ENCODE data around the gene TMPRSS15. TPM values are rescaled to one million over a fixed set of nuclear protein-coding genes. Genes with fewer than 3 reads are reported as not detected.

The TMPRSS15 gene
- total RNA-seq, 1 experiment from 2014 or later: not detected

DNA sequence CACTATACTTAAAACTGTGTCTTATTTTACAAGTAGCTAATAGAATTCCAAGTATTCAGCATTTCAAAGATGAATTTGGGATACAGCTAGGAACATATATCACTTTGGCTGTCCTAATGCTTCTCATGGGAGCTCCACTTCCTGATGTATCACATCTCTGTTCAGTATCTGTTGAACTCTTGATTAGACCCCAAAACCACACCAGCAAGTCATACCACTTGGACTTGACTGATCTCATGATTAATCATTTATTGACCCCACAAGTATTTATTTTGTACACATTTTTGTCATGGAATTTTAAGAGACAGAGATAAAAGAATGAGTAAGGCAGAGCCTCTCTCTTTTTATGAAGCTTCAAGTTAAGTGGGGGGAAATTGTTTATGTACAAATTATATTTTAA is 30.0 kb downstream of the TMPRSS15 start:
- ChIA-PET CTCF (interaction anchor here (1.4 kb wide), 1 partner anchor 11 kb away, joined by 4 read pairs; no protein-coding TSS in a partner anchor), POLR2A (no interaction called here)
- ATAC-seq (no peak), DNase-seq (ENCODE audit: low spot score) (no peak)
- no peaks in the 10 kb centered on the region for H3K9me3 Mint-ChIP-seq
- no peak overlapping the region for H3K4me3 Mint-ChIP-seq
- H3K27ac Mint-ChIP-seq: no peak overlapping the region
- no peaks in the 10 kb centered on the region for H3K27me3 Mint-ChIP-seq (ENCODE audit: low read depth)
- no peak for TF ChIP-seq HMGA2 (CRISPR knock-in tag; IDR thresholded peaks at IDR 0.05)
- no peak for TF ChIP-seq OVOL2 (CRISPR knock-in tag; IDR thresholded peaks at IDR 0.05; ENCODE audit: borderline replicate concordance)
- TF ChIP-seq, protein P1, sequence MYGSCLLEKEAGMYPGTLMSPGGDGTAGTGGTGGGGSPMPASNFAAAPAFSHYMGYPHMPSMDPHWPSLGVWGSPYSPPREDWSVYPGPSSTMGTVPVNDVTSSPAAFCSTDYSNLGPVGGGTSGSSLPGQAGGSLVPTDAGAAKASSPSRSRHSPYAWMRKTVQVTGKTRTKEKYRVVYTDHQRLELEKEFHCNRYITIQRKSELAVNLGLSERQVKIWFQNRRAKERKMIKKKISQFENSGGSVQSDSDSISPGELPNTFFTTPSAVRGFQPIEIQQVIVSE (CRISPR knock-in tag; IDR thresholded peaks at IDR 0.05; ENCODE audit: borderline replicate concordance): no peak
- no peaks in the 10 kb centered on the region for H3K36me3 Mint-ChIP-seq
- no peaks in the 10 kb centered on the region for H3K4me1 Mint-ChIP-seq

DNA sequence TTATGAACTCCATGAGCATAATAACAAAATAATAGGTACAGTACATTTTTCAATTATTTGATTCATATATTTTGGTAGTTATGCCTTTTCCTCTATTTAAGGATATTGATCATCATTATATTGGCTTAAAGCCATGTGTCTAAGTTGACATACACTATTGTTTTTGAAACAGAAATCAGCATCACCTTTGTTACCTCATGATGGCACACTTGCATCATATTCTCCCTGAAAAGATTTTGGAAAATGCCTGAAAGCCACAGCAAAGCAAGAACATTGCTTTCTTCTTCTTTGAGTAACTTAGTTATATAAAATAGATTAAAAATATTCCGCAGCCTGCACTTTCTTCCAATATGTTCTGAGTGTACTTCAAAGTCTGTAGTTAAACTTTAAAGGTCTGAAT is 33.3 kb downstream of the TMPRSS15 start:
- no peak overlapping the region for H3K4me3 Mint-ChIP-seq
- H3K36me3 Mint-ChIP-seq: no peaks in the 10 kb centered on the region
- no peaks in the 10 kb centered on the region for H3K27me3 Mint-ChIP-seq (ENCODE audit: low read depth)
- ChIA-PET POLR2A (no interaction called here), CTCF (interaction anchor here (0.6 to 1.6 kb wide), 2 partner anchors 72 to 1379 kb away, joined by 3 to 8 read pairs; no protein-coding TSS in a partner anchor)
- no peak for ATAC-seq
- no peak overlapping the region for H3K27ac Mint-ChIP-seq
- TF ChIP-seq SMAD4 (CRISPR knock-in tag; IDR thresholded peaks at IDR 0.05) (no peak), ZNF317 (CRISPR knock-in tag; IDR thresholded peaks at IDR 0.05; ENCODE audit: borderline replicate concordance, low read depth) (no peak), CBFB (CRISPR knock-in tag; IDR thresholded peaks at IDR 0.05; ENCODE audit: low read depth) (no peak), MYBL2 (CRISPR knock-in tag; IDR thresholded peaks at IDR 0.05) (no peak), EMX1 (CRISPR knock-in tag; IDR thresholded peaks at IDR 0.05) (no peak)
- TF ChIP-seq, protein P2, sequence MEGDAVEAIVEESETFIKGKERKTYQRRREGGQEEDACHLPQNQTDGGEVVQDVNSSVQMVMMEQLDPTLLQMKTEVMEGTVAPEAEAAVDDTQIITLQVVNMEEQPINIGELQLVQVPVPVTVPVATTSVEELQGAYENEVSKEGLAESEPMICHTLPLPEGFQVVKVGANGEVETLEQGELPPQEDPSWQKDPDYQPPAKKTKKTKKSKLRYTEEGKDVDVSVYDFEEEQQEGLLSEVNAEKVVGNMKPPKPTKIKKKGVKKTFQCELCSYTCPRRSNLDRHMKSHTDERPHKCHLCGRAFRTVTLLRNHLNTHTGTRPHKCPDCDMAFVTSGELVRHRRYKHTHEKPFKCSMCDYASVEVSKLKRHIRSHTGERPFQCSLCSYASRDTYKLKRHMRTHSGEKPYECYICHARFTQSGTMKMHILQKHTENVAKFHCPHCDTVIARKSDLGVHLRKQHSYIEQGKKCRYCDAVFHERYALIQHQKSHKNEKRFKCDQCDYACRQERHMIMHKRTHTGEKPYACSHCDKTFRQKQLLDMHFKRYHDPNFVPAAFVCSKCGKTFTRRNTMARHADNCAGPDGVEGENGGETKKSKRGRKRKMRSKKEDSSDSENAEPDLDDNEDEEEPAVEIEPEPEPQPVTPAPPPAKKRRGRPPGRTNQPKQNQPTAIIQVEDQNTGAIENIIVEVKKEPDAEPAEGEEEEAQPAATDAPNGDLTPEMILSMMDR (IDR thresholded peaks at IDR 0.05): no peak
- TF ChIP-seq, protein P3, sequence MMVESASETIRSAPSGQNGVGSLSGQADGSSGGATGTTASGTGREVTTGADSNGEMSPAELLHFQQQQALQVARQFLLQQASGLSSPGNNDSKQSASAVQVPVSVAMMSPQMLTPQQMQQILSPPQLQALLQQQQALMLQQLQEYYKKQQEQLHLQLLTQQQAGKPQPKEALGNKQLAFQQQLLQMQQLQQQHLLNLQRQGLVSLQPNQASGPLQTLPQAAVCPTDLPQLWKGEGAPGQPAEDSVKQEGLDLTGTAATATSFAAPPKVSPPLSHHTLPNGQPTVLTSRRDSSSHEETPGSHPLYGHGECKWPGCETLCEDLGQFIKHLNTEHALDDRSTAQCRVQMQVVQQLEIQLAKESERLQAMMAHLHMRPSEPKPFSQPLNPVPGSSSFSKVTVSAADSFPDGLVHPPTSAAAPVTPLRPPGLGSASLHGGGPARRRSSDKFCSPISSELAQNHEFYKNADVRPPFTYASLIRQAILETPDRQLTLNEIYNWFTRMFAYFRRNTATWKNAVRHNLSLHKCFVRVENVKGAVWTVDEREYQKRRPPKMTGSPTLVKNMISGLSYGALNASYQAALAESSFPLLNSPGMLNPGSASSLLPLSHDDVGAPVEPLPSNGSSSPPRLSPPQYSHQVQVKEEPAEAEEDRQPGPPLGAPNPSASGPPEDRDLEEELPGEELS (CRISPR knock-in tag; IDR thresholded peaks at IDR 0.05): no peak
- TF ChIP-seq, protein P4, sequence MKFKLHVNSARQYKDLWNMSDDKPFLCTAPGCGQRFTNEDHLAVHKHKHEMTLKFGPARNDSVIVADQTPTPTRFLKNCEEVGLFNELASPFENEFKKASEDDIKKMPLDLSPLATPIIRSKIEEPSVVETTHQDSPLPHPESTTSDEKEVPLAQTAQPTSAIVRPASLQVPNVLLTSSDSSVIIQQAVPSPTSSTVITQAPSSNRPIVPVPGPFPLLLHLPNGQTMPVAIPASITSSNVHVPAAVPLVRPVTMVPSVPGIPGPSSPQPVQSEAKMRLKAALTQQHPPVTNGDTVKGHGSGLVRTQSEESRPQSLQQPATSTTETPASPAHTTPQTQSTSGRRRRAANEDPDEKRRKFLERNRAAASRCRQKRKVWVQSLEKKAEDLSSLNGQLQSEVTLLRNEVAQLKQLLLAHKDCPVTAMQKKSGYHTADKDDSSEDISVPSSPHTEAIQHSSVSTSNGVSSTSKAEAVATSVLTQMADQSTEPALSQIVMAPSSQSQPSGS (CRISPR knock-in tag; IDR thresholded peaks at IDR 0.05; ENCODE audit: borderline replicate concordance, low read depth): no peak
- TF ChIP-seq, protein P5, sequence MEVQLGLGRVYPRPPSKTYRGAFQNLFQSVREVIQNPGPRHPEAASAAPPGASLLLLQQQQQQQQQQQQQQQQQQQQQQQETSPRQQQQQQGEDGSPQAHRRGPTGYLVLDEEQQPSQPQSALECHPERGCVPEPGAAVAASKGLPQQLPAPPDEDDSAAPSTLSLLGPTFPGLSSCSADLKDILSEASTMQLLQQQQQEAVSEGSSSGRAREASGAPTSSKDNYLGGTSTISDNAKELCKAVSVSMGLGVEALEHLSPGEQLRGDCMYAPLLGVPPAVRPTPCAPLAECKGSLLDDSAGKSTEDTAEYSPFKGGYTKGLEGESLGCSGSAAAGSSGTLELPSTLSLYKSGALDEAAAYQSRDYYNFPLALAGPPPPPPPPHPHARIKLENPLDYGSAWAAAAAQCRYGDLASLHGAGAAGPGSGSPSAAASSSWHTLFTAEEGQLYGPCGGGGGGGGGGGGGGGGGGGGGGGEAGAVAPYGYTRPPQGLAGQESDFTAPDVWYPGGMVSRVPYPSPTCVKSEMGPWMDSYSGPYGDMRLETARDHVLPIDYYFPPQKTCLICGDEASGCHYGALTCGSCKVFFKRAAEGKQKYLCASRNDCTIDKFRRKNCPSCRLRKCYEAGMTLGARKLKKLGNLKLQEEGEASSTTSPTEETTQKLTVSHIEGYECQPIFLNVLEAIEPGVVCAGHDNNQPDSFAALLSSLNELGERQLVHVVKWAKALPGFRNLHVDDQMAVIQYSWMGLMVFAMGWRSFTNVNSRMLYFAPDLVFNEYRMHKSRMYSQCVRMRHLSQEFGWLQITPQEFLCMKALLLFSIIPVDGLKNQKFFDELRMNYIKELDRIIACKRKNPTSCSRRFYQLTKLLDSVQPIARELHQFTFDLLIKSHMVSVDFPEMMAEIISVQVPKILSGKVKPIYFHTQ (CRISPR knock-in tag; IDR thresholded peaks at IDR 0.05): no peak
- TF ChIP-seq, protein P6, sequence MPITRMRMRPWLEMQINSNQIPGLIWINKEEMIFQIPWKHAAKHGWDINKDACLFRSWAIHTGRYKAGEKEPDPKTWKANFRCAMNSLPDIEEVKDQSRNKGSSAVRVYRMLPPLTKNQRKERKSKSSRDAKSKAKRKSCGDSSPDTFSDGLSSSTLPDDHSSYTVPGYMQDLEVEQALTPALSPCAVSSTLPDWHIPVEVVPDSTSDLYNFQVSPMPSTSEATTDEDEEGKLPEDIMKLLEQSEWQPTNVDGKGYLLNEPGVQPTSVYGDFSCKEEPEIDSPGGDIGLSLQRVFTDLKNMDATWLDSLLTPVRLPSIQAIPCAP (CRISPR knock-in tag; IDR thresholded peaks at IDR 0.05): no peak
- no peaks in the 10 kb centered on the region for H3K4me1 Mint-ChIP-seq
- H3K9me3 Mint-ChIP-seq: no peaks in the 10 kb centered on the region
- DNase-seq (ENCODE audit: low spot score): no peak

All from WTC11 (cell line).